Right renal pelvis (tissue), 4 donors: ENCODE data around the gene FABP3. TPM values are rescaled to one million over a fixed set of nuclear protein-coding genes. Genes with fewer than 3 reads are reported as not detected.

ENCODE experiments used
- DNase-seq, 4 donors: peaks; one replicate each; pipeline ENCODE4 v3.0.0-alpha.2; 2013; ENCODE audit warnings: low read depth in 4 of 4, low spot score in 3 of 4, missing footprints in 1 of 4
- polyA plus RNA-seq, 4 donors: library from polyadenylated mRNA; unstranded; fragments of 120-200 nt; gene quantifications; one replicate each; pipeline ENCODE4 v1.2.1, GENCODE V29; 2013; ENCODE audit not compliant: insufficient read length in 4 of 4

FABP3 gene
- 10 to 100 TPM; 69.0 to 79.5 (median 72.7) TPM for polyA plus RNA-seq

- DNase-seq, result peak in 3 of 4 donors; percentile 45 to 65 (median 59)
Observed at GRCh38 chr1:31373056-31373896, at the start of gene FABP3. FABP3 (minus strand) TSS chr1:31373076; CDS start chr1:31373014, 62 bp downstream.

DNA sequence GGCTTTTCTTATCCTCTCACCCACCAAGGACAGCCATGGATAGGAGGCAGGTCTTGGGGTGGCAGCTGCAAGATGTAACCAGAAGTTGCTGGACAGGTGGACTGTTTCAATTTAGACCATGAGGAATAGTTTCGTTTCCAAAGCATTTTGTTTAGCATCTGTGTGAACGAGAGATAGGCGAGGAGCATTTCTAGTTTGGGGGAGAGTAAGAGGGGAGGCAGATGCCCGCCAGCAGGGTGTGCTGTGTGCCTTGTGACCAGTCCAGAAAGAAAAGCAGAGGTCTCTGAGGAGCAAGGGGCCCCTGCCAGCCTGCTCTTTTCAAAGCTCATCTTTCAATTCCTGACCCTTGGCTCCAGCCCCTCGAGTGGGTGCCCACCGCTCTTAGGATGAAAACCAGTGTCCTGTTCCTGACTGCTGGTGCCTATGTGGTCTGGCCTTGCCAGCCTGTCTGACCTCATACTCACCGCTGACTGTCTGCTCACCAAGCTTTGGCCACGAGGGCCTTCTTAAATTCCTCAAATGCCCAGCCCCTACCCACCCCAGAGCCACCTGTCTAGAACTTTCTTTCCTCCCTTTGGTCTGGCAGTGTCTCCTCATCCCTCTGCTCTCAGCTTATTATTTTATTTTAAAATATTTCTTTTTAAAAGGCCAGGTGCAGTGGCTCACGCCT is 48.6 kb upstream of the FABP3 start:
- peak in 1 of 4 donors; percentile 14 for DNase-seq

DNA sequence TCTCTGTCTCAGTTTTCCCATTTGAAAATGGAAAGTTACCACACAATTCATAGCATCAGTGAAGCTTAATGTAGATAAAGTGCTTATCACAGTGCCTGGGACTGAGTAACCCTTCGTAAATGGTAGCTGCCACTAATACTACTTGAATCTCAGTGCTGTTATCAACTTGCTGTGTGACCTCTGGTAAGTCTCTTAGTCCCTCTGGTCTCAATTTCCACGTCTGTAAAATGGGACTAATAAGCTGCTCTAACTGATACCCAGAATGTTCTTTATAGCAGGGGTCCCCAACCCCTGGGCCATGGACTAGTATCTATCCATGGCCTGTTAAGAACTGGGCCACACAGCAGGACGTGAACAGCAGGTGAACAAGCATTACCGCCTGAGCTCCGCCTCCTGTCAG is 47.8 kb upstream of the FABP3 start:
- no peak for DNase-seq

GRCh38 chr1:31418626-31419323 is 45.9 kb upstream of the FABP3 start:
- no peak for DNase-seq

- no peak for DNase-seq
Observed at GRCh38 chr1:31417148-31417547, 44.3 kb upstream of the FABP3 start.

- DNase-seq, result no peak
Observed at GRCh38 chr1:31416101-31416736, 43.3 kb upstream of the FABP3 start.

DNA sequence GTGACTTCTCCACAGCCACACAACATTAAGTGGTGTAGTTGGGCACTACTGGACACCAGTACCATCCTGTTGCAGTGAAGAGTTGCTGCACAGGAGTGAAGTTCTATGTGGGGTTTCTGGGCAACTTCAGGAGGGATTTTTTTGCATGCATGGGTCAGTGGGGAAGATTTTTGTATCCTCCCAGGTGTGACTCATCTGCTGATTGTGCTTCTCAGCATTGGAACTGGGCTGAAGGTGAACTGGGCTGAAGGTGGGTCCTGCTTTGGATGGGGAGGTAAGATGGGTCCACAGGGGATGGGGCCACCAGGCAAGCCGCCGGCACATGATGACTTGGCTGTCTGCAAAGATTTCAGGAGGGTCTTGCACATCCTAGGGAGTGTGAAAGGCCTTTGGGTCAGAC is 42.8 kb upstream of the FABP3 start:
- DNase-seq, result no peak

DNA sequence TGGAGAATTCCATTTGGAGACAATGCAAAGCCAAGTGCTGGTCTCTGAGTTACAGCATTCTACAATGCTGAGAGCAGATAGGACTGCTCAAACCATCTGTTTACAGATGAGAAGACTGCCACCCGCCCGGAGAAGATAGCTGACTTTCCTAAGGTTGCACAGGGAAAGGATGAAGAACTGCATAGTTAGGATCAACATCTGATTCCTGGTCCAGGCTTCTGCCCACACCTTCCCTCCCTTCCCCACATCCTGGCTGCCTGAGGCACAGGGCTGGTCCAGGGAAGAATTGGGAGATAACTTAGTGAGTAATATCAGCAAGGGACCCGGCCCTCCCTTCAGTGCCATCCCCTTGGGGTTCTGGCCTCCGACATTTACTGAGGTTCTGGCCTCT is 42.1 kb upstream of the FABP3 start:
- no peak for DNase-seq

DNA sequence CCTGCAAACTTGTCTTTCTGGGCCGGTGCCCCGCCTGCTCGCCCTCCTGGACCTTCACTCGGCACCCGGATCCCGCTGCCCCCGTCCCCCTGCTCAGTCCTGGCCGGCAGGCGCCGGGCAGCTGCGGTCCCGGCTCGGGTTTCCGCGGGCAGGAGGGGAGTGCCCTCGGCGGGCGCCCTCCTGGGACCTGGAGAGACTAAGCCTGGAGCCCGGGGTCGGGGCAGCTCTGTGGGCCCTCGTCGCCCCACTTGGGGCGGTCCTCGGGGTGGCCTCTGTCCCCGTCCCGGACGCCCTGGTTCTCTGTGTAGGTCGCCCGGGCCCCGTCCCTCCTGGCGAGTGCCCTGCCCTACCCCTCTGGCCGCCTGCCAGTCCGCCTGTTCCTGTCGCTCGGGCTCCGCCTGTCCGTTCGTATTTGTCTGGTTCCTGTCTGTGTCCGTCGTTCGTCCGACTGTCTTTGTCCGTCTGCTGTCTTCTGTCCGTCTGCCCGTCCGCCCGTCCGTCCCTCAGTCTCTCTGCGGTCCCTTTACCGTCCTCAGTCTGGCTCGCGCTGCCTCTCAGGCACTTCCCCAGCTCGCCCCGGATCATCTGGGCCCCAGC is 40.6 kb upstream of the FABP3 start:
- DNase-seq, result peak in 3 of 4 donors; percentile 20 to 45 (median 22)

GRCh38 chr1:31412732-31413404 is 40.0 kb upstream of the FABP3 start, which contains the start of gene SERINC2:
SERINC2 (plus strand) TSS chr1:31413213; CDS start chr1:31413266, 53 bp downstream.
- no peak for DNase-seq

DNA sequence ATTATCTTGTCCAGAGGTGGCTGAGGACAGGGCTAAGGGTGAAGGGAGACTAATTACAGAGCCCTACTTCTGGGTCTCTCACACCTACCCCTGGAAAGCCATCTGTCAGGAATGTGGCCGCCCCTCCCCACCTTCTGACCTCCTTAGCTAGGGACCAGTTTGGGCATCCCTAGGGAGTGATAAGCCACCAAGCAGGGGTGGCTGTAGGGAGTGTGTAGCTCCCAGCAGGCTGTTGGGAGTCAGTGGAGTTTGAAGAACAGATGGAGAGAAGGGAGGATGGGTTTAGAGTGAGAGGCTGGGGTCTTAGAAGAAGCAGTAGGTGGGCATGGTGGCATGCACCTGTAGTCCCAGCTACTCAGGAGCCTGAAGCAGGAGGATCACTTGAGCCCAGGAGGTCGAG is 39.3 kb upstream of the FABP3 start:
- DNase-seq, result no peak

DNA sequence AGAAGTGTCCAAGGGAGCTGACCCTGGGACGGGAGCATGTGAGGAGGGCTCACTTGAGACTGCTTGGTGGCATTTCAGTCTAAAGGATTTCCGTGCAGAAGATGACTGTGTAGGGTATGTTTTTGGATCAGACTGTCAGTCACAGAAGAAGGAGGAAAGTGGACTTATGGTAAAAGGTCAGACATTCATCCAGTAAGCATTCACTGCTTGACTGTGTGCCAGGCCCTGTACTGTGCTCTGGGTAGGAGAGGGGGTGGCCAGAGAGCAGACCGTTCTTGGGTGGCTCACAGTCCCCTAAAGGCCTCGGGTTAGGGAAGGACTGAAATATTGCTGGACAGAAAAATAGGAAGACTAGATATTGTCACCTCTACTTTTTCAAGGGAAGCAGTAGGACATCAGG is 38.0 kb upstream of the FABP3 start:
- no peak for DNase-seq

GRCh38 chr1:31409946-31410858 is 37.3 kb upstream of the FABP3 start:
- no peak for DNase-seq

DNA sequence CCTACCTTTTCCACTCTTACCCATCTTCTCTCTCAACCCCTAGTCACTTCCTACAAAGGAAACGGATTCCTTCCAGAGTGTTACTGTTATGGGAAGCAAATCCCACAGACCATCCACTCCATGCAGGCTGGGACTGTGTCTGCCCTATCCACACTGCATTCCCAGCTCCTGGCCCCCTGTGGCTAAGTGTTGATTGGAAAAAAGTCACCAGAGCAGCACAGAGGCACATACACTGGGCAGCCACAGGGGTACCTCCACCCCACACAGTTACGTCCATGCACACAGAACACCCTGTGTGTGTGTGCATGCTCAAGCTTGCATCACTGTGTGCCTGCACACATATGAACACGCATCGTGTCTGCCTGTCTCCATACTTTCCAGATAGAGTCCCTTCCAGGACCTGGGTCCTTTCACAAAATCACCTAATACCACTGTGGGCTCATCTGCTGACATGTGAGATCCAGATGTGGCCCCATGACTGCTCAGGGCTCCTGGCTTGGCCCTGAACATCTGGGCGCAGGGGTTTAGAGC is 36.0 kb upstream of the FABP3 start:
- no peak for DNase-seq

DNA sequence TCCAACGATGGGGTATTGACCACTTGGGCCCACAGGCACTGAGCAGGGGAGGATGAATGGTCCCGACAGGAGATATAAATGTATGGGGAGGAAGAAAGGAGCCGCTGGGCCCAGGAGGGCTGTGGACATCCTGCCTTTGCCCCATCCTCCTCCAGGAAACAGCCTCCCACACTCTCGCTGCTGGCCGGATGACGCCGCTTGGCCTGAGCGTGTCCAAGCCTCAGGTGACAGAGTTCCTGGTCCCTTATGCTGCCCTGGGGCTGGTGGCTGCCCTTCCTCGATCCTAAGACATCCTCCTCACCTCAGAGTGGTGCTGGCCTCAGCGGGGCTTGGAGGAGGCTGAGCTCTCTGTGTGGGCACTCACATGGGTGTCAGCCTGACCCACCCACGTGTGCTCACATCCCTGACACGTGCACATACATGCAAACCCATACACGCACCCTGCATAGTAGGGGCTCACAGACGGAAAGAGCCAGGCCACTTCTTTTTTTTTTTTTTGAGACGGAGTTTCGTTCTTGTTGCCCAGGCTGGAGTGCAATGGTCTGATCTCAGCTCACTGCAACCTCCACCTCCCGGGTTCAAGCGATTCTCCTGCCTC is 34.3 kb upstream of the FABP3 start:
- DNase-seq, result no peak

DNA sequence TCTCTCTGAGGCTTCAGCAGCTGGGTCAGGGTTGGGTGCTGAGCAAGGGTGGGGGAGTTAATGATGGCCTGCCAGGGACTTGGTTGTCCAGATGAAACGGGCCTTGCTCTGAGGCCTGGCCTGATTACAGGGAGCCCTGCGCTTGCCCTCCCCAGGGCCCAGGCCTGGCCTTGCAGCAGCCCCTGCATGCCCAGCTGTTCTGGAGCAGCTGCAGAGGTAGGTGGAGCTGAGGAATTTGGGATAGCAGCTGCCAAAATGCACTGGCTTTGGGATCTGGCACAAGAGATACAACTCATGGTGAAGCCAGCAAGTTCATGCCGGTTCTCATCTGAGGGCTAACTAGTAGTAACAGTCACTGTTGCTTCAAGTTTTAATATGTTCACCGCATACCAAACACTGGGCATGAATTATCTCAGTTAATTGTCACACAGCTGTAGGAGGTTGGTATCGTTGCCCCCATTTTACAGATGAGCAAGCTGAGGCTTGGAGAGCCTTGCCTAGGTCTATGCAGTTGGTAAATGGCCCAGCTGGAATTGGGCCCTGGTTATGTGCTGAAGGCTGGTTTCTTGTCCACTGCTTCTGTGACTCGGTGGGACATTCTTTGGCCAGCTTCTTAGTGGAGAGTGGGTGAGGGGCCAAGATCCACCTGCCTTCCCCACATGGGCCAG is 32.8 kb upstream of the FABP3 start:
- DNase-seq, result no peak

DNA sequence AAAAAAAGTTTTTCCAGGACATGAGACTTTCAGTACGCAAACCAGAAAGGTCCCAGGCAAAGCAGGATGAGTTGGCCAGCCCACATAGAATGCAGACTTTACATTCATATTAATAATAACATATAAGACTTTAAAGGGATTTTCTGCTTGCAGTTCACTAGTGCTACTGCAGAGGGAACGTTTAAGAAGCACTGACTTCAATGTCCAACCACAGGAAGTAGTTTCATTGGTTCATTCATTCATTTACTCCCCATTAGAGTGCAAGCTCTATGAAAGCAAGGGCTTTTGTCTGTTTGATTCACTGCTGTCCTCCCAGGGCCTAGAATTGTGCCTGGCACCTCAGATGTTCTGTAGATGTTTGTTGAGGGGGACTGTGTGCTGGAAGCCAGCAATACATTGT is 28.4 kb upstream of the FABP3 start:
- no peak for DNase-seq

DNA sequence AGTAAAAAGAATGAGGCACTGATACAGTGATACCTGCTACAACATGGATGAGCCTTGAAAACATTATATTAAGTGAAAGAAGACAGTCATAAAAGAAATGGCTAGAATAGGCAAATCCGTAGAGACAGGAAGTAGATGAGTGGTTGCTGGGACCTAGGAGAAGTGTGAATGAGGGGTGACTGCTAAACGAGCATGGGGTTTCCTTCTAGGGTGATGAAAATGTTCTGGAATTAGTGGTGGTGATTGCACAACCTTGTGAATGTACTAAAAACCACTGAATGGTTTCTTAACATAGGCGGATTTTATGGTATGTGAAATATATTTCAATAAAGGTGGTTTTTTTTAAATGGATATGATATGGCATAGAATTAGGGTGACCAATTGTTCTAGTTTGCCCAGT is 27.5 kb upstream of the FABP3 start:
- no peak for DNase-seq
